Nephron (organoid): ENCODE results near the gene SLAMF6.

ENCODE experiments used
- H3K27ac Mint-ChIP-seq, 3 experiments: 2 replicates each; pipeline ENCODE4 v1.8.0; 2020; ENCODE audit warnings: mixed read lengths in 3 of 3, mild to moderate bottlenecking in 2 of 3, moderate library complexity in 1 of 3
- H3K27me3 Mint-ChIP-seq: 2 replicates; pipeline ENCODE4 v1.8.0; 2021; ENCODE audit warnings: low read depth, mild to moderate bottlenecking, moderate library complexity, mixed read lengths
- H3K36me3 Mint-ChIP-seq: 2 replicates; pipeline ENCODE4 v1.8.0; 2020; ENCODE audit warnings: low read depth, mixed read lengths
- H3K4me1 Mint-ChIP-seq: 2 replicates; pipeline ENCODE4 v1.8.0; 2020; ENCODE audit warnings: mixed read lengths
- H3K4me3 Mint-ChIP-seq, 3 experiments: 2 replicates each; pipeline ENCODE4 v1.8.0; 2020; ENCODE audit warnings: mild to moderate bottlenecking in 3 of 3, mixed read lengths in 3 of 3, moderate library complexity in 2 of 3
- H3K9me3 Mint-ChIP-seq: 2 replicates; pipeline ENCODE4 v1.8.0; 2020; ENCODE audit warnings: mixed read lengths
- TF ChIP-seq, protein P1 (sequence below), 3 experiments: fragments of 200-600 bp; sonication (generic); IDR thresholded peaks; one replicate each; pipeline ENCODE4 v1.5.0; 2021; ENCODE audit warnings: antibody characterized with exemption in 3 of 3; ENCODE audit not compliant: unreplicated experiment in 3 of 3

Gene SLAMF6

DNA sequence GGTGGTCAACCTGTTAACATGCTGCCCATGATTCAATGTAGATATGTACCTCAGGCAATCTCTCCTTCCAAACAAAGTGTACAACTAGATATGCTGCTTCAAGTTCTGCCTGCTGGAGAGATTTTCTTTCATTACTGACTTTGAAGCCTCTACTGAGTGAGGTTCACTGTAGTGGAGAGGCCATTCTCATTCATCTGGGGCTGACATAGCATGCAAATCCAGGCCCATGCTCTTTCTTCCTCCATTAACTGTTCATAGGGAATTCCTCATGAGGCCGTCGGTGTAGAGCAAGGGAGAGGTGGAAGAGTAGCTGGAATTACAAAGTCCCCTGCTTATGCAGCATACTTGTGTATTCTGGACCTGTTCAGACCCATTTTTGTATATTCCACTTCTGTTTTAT is 84.1 kb downstream of the SLAMF6 start:
- Mint-ChIP-seq H3K27me3 (no peaks in the 10 kb centered on the region), H3K36me3 (no peaks in the 10 kb centered on the region), H3K4me1 (no peaks in the 10 kb centered on the region)

DNA sequence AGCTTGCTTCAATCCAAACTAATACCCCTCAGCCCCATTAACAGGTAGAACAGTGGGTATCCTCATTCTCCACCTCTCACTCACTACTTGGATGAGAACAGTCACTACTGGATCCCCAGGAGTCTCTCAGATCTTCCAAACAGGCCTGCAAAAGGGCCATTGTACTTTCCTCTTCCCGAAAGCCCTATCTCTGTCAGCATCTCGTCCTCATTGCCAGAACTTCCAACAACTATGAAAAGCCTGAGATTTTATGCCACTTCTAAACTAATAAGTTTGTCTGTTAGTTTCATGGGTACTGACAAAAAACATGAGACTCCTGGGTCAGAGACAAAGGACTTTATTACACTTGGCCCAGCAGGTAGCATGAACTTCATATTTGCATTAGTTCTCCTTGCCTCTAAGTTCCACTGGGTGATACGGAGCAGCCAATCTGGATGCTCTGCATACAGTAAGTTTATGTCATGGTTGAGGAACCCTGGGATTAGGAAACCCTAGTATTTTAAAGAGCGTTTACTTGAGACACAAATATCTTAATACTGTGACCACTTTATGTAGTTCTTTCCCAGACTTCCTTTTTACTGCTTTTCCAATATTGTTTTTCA is 84.6 kb downstream of the SLAMF6 start:
- TF ChIP-seq, protein P1, sequence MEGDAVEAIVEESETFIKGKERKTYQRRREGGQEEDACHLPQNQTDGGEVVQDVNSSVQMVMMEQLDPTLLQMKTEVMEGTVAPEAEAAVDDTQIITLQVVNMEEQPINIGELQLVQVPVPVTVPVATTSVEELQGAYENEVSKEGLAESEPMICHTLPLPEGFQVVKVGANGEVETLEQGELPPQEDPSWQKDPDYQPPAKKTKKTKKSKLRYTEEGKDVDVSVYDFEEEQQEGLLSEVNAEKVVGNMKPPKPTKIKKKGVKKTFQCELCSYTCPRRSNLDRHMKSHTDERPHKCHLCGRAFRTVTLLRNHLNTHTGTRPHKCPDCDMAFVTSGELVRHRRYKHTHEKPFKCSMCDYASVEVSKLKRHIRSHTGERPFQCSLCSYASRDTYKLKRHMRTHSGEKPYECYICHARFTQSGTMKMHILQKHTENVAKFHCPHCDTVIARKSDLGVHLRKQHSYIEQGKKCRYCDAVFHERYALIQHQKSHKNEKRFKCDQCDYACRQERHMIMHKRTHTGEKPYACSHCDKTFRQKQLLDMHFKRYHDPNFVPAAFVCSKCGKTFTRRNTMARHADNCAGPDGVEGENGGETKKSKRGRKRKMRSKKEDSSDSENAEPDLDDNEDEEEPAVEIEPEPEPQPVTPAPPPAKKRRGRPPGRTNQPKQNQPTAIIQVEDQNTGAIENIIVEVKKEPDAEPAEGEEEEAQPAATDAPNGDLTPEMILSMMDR (IDR thresholded peaks at IDR 0.05; ENCODE audit: unreplicated experiment in 3 of 3) = no peak
- Mint-ChIP-seq H3K4me3 (no peak overlapping the region), H3K27ac (no peak overlapping the region), H3K9me3 (no peaks in the 10 kb centered on the region), H3K36me3 (no peaks in the 10 kb centered on the region), H3K27me3 (no peaks in the 10 kb centered on the region), H3K4me1 (no peaks in the 10 kb centered on the region)

More for the DNA sequence above, 84.1 kb downstream of the SLAMF6 start:
- Mint-ChIP-seq H3K4me3 (no peak overlapping the region), H3K9me3 (no peaks in the 10 kb centered on the region), H3K27ac (no peak overlapping the region)
- TF ChIP-seq, protein P1 (IDR thresholded peaks at IDR 0.05; ENCODE audit: unreplicated experiment in 3 of 3) = no peak

DNA sequence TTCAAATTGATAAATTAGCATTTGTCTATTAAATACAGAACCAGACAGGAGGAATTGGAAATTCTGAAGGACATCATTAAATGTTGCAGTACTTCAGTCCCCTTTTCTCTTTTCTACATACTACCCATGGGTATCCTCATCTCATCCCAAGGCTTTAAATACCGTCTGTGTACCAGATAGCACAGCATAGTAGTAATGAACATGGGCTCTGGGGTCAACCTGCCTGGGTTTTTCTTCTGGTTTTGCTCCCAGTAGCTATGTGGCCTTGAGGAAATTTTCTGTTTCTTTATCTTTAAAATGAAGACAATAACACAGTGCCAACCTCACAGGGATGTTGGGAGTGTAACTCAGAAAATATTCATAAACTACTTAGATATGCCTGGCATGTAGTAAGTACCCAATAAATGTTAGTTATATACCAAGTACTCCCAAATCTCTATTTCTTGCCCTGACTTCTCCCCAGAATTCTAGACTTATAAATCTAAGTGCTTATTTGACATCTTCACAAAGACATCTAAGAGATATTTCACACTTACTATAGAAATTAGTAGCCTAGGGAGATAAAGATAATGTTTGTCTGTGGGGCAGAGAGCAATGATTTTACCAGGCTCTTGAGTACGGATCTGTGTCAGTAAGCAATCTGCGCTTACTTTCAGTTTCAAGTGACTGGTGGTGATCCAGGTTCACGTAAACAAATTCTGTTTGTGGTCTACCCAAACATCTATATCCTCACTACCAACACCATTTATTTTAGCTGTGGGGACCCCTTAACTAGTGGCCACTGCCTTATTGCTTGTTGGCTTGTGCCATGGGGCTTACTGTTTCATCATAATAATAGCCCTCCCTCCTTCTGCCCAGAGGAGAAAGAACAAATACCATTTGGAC is 85.4 kb downstream of the SLAMF6 start:
- no peak overlapping the region for H3K27ac Mint-ChIP-seq
- no peaks in the 10 kb centered on the region for H3K27me3 Mint-ChIP-seq
- no peaks in the 10 kb centered on the region for H3K4me1 Mint-ChIP-seq
- no peaks in the 10 kb centered on the region for H3K36me3 Mint-ChIP-seq
- no peak overlapping the region for H3K4me3 Mint-ChIP-seq
- no peaks in the 10 kb centered on the region for H3K9me3 Mint-ChIP-seq
- TF ChIP-seq, protein P1 (IDR thresholded peaks at IDR 0.05; ENCODE audit: unreplicated experiment in 3 of 3) = no peak

DNA sequence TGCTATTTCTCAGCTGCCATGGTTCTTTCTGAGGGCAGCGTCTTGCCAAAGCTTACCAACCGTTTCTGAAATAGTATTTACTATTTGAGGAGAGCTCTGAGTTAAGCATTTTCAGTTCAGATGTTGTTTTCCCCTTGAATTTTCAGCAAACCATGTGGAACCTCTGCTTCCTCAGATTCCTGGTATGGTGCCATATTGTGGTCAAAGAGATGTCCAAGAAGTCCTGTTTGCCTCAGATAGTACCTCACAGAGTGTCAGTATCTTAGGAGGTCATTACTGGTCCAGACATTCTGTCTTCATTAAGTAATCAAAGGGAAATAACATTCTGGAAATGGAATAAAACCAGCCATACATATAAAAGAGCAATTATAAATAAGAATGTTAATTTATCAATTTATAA is 86.1 kb downstream of the SLAMF6 start:
- H3K27me3 Mint-ChIP-seq = no peaks in the 10 kb centered on the region
- H3K9me3 Mint-ChIP-seq = no peaks in the 10 kb centered on the region
- no peaks in the 10 kb centered on the region for H3K4me1 Mint-ChIP-seq
- H3K4me3 Mint-ChIP-seq = no peak overlapping the region
- no peak overlapping the region for H3K27ac Mint-ChIP-seq
- TF ChIP-seq, protein P1 (IDR thresholded peaks at IDR 0.05; ENCODE audit: unreplicated experiment in 3 of 3) = no peak
- no peaks in the 10 kb centered on the region for H3K36me3 Mint-ChIP-seq
